ENCODE results near the gene METTL27.

- TF ChIP-seq, protein P1, sequence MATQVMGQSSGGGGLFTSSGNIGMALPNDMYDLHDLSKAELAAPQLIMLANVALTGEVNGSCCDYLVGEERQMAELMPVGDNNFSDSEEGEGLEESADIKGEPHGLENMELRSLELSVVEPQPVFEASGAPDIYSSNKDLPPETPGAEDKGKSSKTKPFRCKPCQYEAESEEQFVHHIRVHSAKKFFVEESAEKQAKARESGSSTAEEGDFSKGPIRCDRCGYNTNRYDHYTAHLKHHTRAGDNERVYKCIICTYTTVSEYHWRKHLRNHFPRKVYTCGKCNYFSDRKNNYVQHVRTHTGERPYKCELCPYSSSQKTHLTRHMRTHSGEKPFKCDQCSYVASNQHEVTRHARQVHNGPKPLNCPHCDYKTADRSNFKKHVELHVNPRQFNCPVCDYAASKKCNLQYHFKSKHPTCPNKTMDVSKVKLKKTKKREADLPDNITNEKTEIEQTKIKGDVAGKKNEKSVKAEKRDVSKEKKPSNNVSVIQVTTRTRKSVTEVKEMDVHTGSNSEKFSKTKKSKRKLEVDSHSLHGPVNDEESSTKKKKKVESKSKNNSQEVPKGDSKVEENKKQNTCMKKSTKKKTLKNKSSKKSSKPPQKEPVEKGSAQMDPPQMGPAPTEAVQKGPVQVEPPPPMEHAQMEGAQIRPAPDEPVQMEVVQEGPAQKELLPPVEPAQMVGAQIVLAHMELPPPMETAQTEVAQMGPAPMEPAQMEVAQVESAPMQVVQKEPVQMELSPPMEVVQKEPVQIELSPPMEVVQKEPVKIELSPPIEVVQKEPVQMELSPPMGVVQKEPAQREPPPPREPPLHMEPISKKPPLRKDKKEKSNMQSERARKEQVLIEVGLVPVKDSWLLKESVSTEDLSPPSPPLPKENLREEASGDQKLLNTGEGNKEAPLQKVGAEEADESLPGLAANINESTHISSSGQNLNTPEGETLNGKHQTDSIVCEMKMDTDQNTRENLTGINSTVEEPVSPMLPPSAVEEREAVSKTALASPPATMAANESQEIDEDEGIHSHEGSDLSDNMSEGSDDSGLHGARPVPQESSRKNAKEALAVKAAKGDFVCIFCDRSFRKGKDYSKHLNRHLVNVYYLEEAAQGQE (IDR thresholded peaks at IDR 0.05; ENCODE audit: insufficient read depth in 1 of 2, low read depth in 2 of 2, low read length in 2 of 2), result no peak
- TF ChIP-seq SIN3A (IDR thresholded peaks at IDR 0.05; ENCODE audit: borderline replicate concordance, insufficient read depth, low read length) (no peak), POLR2AphosphoS5 (IDR thresholded peaks at IDR 0.05; ENCODE audit: low read depth, low read length) (no peak), FOXP2 (optimal IDR thresholded peaks at IDR 0.05; ENCODE audit: borderline replicate concordance, extremely low read depth, extremely low read length, insufficient read depth) (no peak), TAF1 (IDR thresholded peaks at IDR 0.05; ENCODE audit: borderline replicate concordance, insufficient read depth, low read length) (no peak)
Measured at GRCh38 chr7:73801577-73801976, 40.7 kb downstream of the METTL27 start.
